GM10248 (cell line): ENCODE data around the gene SKOR1.

Experiments
- CTCF ChIA-PET: fragments of 300-600 bp; sonication (Branson Sonifier 250); formaldehyde crosslinking; extraction: SDS; loops from one replicate; lab custom pipeline; 2021; ENCODE audit warnings: antibody characterized with exemption; lab: Yijun Ruan, JAX
- POLR2A ChIA-PET: fragments of 350-650 bp; sonication (Branson Sonifier 250); formaldehyde crosslinking; extraction: SDS; loops from one replicate; lab custom pipeline; 2020; ENCODE audit warnings: antibody characterized with exemption; lab: Yijun Ruan, JAX
- DNase-seq: peaks from one replicate; pipeline ENCODE4 v3.0.0; 2012; ENCODE audit errors: extremely low spot score
- CTCF ChIP-seq: IDR thresholded peaks from 2 replicates; pipeline ENCODE4 v1.5.1; 2012; ENCODE audit warnings: mild to moderate bottlenecking, low read depth; ENCODE audit errors: extremely low read depth, missing control alignments, control extremely low read depth

Gene SKOR1

DNA sequence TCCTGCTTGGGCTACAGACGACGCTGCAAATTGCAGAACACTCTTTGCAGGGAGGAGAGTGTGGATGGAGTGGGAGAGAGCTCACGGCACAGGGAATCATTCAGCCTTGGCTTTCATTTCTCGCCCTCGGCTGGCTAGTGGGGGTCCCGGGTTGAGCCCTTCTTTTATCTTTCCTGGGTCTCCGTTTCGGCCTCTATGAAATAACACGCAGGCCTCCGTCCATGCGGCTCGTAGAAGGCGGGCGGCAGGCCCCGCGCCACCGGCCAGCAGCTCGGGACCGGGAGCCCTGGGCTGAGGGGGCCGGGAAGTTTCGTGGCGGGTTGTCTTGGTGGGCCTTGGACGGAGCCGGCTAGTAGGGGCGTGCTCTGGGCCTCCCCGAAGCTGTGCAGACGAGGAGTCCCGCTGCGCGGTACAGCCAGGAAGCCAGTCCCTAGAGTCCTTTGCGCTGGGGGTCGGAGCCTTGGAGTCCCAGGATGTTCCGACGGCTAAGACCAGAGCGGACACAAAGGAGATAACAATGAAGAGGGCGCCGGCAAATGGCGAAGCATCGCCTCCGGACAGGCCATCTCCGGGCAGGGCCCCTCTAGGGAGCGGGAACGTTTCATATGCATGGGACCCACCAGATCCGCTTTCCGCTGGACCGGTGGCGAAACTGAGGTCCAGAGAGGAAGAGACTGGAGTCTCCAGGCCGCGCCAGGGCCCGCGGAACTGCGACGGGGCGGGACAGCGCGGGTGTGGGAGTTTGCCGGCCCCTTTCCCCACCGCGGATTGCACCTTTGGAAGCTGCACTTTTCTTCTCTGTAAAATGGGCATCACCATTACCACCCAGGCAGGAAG is 10.2 kb downstream of the SKOR1 start:
- TF ChIP-seq CTCF = no peak
- ChIA-PET POLR2A (no interaction called here), CTCF (interaction anchor here (0.7 to 4.9 kb wide), 21 partner anchors 9 to 889 kb away, joined by 3 to 61 read pairs (median 4); partner anchors contain the start of gene FEM1B)
- no peak for DNase-seq

DNA sequence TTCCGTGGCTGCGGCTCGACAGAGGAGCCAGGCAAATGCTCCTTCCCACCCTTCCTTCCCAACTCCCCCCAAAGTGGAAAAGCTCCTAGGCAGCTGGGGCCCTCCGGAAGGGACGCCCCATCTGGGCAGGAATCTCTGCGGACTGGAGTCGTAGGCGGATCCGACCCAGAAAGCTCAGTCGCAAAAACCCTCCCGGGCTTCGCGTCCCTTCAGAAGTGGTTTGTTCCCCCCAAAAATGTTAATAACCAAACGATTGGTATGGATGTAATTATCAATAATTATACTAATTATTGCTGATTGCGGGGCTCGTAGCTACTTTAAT is 10.8 kb downstream of the SKOR1 start:
- DNase-seq = no peak
- CTCF ChIA-PET = interaction anchor here (0.7 to 4.9 kb wide), 20 partner anchors 9 to 889 kb away, joined by 3 to 61 read pairs (median 4); partner anchors contain the start of gene FEM1B
- POLR2A ChIA-PET = no interaction called here
- no peak for TF ChIP-seq CTCF

- CTCF ChIA-PET = interaction anchor here (0.8 to 4.9 kb wide), 18 partner anchors 13 to 890 kb away, joined by 3 to 61 read pairs (median 4); partner anchors contain the start of gene FEM1B
- peak; percentile 71 for TF ChIP-seq CTCF
- POLR2A ChIA-PET = no interaction called here
- DNase-seq = no peak
Observed at GRCh38 chr15:67836477-67836876, 11.2 kb downstream of the SKOR1 start.

- POLR2A ChIA-PET = no interaction called here
- no peak for TF ChIP-seq CTCF
- DNase-seq = no peak
- CTCF ChIA-PET = interaction anchor here (1.1 to 4.9 kb wide), 7 partner anchors 12 to 392 kb away, joined by 3 to 61 read pairs (median 4); no protein-coding TSS in a partner anchor
Observed at GRCh38 chr15:67836955-67837354, 11.6 kb downstream of the SKOR1 start.

- TF ChIP-seq CTCF = no peak
- DNase-seq = no peak
- CTCF ChIA-PET = interaction anchor here (1.5 to 4.9 kb wide), 2 partner anchors 380 to 892 kb away, joined by 3 to 61 read pairs; no protein-coding TSS in a partner anchor
- POLR2A ChIA-PET = no interaction called here
Observed at GRCh38 chr15:67838789-67839332, 13.6 kb downstream of the SKOR1 start.

DNA sequence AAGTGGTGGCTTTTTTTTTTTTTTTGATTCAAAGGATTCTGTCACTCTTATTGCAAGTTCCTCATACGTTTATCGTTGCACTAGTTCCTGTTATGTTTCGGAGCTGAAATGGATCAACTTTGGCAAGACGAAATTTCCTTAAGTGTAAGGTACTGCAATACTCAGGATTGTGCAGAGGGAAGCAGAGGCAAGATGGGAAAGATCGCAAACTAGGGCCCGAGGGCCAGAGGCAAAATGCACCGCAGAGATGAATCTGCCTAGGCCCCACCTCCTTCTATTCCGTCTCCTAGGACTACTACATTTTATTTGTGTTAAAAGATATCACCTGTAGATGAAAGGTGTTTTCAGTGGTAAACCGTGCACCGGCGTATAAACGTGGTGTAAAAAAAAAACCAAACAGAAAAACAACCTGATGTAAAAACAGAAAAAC is 14.2 kb downstream of the SKOR1 start:
- POLR2A ChIA-PET = no interaction called here
- TF ChIP-seq CTCF = no peak
- DNase-seq = no peak
- CTCF ChIA-PET = interaction anchor here (4.9 kb wide), 1 partner anchor 381 kb away, joined by 61 read pairs; no protein-coding TSS in a partner anchor
